Measurements from ENCODE around the gene TRIM47. TPM values are rescaled to one million over a fixed set of nuclear protein-coding genes. Genes with fewer than 3 reads are reported as not detected.

Gene TRIM47
- total and polyA plus RNA-seq, 2 of the 13 experiments (the other 11 are each of a cell fraction or from before 2014, with no cell fraction given): 33.5 to 82.0 TPM

DNA sequence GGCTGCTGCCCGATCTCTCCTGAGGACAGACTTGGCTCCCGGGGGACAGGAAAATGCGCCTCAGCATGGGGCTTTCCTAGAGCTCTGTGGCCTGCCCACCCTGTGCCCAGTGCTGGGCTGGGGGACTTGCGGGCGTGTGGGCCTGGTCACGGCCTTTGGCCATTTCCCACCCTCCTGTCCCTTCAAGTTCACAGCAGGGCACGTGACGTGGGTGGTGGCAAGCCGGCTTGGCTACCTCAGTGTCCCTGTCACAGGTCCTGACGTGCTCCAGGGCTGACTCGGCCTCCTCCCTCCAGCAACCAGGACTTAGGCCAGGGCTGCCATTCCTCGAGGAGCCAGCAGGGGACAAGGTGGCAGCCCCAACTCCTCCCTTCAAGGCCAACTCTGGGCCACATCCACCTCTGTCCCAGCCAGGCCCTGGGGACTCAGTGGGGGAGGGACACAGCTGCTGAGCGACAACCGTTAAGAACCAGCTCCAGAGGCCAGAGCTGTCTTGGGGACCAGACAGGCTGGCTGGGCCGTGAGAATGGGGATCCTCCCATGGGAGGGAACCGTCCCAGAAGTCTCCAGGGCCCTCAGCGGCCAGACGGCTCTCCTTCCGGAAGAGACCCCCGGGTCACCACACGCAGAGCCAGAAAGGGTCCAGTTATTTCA is 33.2 kb downstream of the TRIM47 start (continued):
- TF ChIP-seq SOX6 (IDR thresholded peaks at IDR 0.05) (no peak), SOX6 (CRISPR knock-in tag; IDR thresholded peaks at IDR 0.05) (peak; percentile 45), HNF4A (CRISPR knock-in tag; IDR thresholded peaks at IDR 0.05) (peak; percentile 43), ZBTB7B (CRISPR knock-in tag; IDR thresholded peaks at IDR 0.05) (peak; percentile 88), ZNF543 (CRISPR knock-in tag; IDR thresholded peaks at IDR 0.05) (no peak), ZSCAN9 (CRISPR knock-in tag; IDR thresholded peaks at IDR 0.05; ENCODE audit: borderline replicate concordance) (no peak), HHEX (CRISPR knock-in tag; IDR thresholded peaks at IDR 0.05) (no peak), KMT2A (CRISPR knock-in tag; IDR thresholded peaks at IDR 0.05) (peak; percentile 23; the same call in 1 of the 2 replicates), ZNF33A (CRISPR knock-in tag; IDR thresholded peaks at IDR 0.05; ENCODE audit: borderline replicate concordance) (no peak), DNMT3B (CRISPR knock-in tag; conservative IDR thresholded peaks at IDR 0.05) (no peak), ZBTB21 (CRISPR knock-in tag; IDR thresholded peaks at IDR 0.05) (no peak), TEAD3 (CRISPR knock-in tag; optimal IDR thresholded peaks at IDR 0.05; ENCODE audit: borderline replicate concordance) (peak; percentile 23), BRD4 (CRISPR knock-in tag; IDR thresholded peaks at IDR 0.05) (no peak; the same call in 1 of the 2 replicates), KMT2B (CRISPR knock-in tag; IDR thresholded peaks at IDR 0.05) (0 out of 2 replicates have a peak, but pooled peaks have one; percentile 29), POLR2AphosphoS2 (IDR thresholded peaks at IDR 0.05; ENCODE audit: low read depth, low read length) (no peak), RBFOX2 (IDR thresholded peaks at IDR 0.05; ENCODE audit: low read depth, low read length) (peak; percentile 65; the same call in 1 of the 2 replicates), KLF12 (CRISPR knock-in tag; IDR thresholded peaks at IDR 0.05; ENCODE audit: borderline replicate concordance) (0 out of 2 replicates have a peak, but pooled peaks have one; percentile 10), PITX1 (CRISPR knock-in tag; IDR thresholded peaks at IDR 0.05) (peak; percentile 93), HMG20A (CRISPR knock-in tag; IDR thresholded peaks at IDR 0.05; ENCODE audit: borderline replicate concordance) (no peak)
- TF ChIP-seq, protein P1, sequence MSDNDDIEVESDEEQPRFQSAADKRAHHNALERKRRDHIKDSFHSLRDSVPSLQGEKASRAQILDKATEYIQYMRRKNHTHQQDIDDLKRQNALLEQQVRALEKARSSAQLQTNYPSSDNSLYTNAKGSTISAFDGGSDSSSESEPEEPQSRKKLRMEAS (IDR thresholded peaks at IDR 0.05): peak; percentile 87
- TF ChIP-seq, protein P2, sequence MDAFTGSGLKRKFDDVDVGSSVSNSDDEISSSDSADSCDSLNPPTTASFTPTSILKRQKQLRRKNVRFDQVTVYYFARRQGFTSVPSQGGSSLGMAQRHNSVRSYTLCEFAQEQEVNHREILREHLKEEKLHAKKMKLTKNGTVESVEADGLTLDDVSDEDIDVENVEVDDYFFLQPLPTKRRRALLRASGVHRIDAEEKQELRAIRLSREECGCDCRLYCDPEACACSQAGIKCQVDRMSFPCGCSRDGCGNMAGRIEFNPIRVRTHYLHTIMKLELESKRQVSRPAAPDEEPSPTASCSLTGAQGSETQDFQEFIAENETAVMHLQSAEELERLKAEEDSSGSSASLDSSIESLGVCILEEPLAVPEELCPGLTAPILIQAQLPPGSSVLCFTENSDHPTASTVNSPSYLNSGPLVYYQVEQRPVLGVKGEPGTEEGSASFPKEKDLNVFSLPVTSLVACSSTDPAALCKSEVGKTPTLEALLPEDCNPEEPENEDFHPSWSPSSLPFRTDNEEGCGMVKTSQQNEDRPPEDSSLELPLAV (CRISPR knock-in tag; conservative IDR thresholded peaks at IDR 0.05; ENCODE audit: low read depth): no peak
- TF ChIP-seq, protein P3, sequence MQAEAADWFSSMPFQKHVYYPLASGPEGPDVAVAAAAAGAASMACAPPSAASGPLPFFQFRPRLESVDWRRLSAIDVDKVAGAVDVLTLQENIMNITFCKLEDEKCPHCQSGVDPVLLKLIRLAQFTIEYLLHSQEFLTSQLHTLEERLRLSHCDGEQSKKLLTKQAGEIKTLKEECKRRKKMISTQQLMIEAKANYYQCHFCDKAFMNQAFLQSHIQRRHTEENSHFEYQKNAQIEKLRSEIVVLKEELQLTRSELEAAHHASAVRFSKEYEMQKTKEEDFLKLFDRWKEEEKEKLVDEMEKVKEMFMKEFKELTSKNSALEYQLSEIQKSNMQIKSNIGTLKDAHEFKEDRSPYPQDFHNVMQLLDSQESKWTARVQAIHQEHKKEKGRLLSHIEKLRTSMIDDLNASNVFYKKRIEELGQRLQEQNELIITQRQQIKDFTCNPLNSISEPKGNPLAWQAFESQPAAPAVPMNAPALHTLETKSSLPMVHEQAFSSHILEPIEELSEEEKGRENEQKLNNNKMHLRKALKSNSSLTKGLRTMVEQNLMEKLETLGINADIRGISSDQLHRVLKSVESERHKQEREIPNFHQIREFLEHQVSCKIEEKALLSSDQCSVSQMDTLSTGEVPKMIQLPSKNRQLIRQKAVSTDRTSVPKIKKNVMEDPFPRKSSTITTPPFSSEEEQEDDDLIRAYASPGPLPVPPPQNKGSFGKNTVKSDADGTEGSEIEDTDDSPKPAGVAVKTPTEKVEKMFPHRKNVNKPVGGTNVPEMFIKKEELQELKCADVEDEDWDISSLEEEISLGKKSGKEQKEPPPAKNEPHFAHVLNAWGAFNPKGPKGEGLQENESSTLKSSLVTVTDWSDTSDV (CRISPR knock-in tag; IDR thresholded peaks at IDR 0.05): no peak; the same call in 1 of the 2 replicates
- TF ChIP-seq, protein P4, sequence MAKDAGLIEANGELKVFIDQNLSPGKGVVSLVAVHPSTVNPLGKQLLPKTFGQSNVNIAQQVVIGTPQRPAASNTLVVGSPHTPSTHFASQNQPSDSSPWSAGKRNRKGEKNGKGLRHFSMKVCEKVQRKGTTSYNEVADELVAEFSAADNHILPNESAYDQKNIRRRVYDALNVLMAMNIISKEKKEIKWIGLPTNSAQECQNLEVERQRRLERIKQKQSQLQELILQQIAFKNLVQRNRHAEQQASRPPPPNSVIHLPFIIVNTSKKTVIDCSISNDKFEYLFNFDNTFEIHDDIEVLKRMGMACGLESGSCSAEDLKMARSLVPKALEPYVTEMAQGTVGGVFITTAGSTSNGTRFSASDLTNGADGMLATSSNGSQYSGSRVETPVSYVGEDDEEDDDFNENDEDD (CRISPR knock-in tag; IDR thresholded peaks at IDR 0.05; ENCODE audit: borderline replicate concordance): no peak; the same call in 1 of the 2 replicates
- TF ChIP-seq, protein P5, sequence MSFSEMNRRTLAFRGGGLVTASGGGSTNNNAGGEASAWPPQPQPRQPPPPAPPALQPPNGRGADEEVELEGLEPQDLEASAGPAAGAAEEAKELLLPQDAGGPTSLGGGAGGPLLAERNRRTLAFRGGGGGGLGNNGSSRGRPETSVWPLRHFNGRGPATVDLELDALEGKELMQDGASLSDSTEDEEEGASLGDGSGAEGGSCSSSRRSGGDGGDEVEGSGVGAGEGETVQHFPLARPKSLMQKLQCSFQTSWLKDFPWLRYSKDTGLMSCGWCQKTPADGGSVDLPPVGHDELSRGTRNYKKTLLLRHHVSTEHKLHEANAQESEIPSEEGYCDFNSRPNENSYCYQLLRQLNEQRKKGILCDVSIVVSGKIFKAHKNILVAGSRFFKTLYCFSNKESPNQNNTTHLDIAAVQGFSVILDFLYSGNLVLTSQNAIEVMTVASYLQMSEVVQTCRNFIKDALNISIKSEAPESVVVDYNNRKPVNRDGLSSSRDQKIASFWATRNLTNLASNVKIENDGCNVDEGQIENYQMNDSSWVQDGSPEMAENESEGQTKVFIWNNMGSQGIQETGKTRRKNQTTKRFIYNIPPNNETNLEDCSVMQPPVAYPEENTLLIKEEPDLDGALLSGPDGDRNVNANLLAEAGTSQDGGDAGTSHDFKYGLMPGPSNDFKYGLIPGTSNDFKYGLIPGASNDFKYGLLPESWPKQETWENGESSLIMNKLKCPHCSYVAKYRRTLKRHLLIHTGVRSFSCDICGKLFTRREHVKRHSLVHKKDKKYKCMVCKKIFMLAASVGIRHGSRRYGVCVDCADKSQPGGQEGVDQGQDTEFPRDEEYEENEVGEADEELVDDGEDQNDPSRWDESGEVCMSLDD (CRISPR knock-in tag; IDR thresholded peaks at IDR 0.05; ENCODE audit: borderline replicate concordance): no peak

All from HepG2 (cell line).